ENCODE data around the gene DNAAF2.

Gene DNAAF2

DNA sequence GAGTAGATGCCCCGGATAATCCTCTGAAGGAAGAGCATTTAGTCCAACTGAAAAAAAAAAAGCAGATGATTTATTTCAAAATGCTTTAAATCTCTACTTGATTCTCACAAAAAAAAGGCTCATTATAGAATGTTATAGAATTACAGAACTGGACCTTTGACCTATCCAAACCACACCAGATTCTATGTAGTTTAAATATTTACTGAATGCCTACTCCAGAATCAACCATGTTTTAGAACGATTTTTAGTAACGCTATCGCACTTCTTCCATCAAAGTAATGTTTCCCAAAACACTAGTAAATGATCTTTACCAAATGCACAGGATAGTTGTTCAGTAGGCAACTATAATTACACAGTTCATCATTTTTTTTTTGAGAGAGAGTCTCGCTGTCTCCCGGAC lies 51.4 kb downstream of the DNAAF2 start:
- no peak for DNase-seq

- DNase-seq: no peak
These were observed 52.7 kb downstream of the DNAAF2 start for GRCh38 chr14:49582113-49582977.

- no peak for DNase-seq
These were observed 53.6 kb downstream of the DNAAF2 start for GRCh38 chr14:49581209-49582112.

GRCh38 chr14:49579841-49580240 lies 55.2 kb downstream of the DNAAF2 start:
- DNase-seq: no peak

DNA sequence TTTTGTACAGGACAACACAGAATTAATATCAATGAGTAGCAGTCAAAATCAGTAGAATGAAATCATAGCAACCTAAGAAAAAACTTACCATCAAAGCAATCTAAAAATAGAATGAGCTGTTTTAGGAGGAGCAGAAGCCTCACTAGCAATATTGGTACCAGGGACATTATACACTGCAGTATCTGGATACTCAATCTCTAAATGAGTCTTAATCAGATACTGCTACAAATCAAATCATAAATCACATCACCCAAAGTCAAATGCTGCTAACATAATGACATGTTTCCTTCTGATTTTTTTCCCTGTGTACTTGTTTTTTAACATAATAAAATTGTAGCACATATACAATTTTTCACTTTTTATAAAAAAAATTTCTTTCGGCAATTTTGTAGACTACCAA lies 56.9 kb downstream of the DNAAF2 start:
- no peak for DNase-seq

Measured in fibroblast of skin of back (primary cell).